Stimulated activated CD8-positive, alpha-beta memory T cell treated with anti-CD3 and anti-CD28 coated beads, Interleukin-12 subunit alpha, Interleukin-12 subunit beta, amount 100 ng/mL, for 4 hours (primary cell): Measurements from ENCODE around the gene R3HDML.

ENCODE experiments used
- DNase-seq: peaks from one replicate; pipeline ENCODE4 v3.0.0-alpha.2; 2020; ENCODE audit warnings: low read depth

The R3HDML gene

DNA sequence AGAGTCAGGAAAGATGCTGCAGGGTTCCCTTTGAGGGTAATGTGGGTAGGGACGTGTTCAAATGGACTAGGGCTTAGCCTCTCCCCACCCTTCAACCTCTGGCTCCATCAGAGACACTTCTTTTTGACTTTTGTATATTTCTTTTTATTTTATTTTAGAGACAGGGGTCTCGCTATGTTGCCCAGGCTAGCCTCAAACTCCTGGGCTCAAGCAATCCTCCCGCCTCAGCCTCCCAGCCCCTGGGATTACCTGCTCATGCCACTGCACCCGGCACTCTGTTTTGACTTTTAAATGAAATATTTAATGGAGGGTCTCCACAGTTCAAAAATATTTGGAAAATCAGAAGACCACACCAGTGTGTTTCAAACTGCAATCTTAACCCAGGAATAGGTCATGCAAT, 27.2 kb downstream of the R3HDML start:
- DNase-seq, result no peak

- no peak for DNase-seq
Observed at GRCh38 chr20:44364780-44365179, 27.9 kb downstream of the R3HDML start.

DNA sequence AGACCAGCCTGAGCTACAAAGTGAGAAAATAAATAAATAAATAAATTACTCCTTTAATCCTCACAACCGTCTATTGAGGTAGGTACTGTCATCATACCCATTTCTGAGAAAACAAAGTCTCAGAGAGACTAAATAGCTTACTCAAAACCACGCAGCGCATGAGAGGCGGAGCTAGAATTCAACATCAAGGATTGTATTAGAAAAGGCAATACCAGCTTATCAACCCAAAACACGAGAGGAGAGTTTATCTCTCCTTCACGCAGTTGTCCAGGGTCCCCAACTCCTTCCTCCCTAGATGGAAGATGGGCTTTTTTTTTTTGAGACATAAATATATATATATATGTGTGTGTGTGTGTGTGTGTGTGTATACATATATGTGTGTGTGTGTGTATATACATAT, 30.9 kb downstream of the R3HDML start:
- no peak for DNase-seq

- DNase-seq, result no peak
Observed at GRCh38 chr20:44370639-44371218, 33.9 kb downstream of the R3HDML start.

GRCh38 chr20:44382641-44383040, 45.8 kb downstream of the R3HDML start:
- no peak for DNase-seq

GRCh38 chr20:44384423-44385027, 47.7 kb downstream of the R3HDML start:
- DNase-seq, result peak; percentile 56

DNA sequence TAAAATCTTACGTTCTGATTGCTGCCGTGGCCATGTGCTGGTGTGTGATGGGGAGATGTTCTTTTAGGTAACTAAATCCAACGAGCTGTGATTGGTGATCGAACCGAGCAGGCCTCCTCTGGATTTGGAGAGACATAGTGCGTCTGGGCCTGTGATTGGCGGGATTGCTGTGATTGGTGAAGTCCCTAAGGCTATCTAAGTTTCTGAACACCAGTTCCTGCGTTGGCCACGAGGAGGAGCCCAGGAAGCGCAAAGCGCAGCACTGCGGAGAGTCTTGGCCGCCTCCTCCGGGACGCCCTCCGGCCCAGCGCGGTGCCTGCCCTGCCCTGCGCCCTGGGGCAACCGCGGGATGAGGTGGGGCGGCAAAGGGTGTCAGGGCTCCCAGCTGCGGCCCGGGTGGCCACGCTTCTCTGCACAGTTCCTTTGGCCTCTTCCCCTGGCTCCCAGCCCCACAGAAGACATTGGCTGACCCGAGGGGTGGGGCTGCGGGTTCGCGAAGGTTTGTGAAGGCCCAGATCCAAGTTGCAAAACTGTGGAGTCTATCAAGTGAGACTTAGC, 51.7 kb downstream of the R3HDML start:
- peak; percentile 35 for DNase-seq

DNA sequence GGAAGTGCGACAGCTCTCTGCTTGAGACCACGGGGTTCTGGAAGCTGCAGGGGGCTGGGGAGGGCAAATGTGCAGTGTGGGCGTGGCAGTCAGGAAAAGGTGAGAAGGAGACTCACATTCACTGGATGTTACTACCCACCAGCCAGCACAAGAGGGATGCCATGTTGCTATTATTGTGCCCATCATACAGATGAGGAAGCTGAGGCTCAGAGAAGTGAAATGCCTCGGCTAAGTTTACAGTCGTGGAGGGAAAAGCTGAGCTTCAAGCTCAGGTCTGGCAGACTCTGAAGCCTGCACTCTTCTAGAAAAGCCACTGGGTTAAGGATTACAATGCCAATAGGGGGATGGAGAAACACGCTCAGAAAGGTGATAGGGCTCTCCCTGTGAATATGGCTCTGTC, 53.0 kb downstream of the R3HDML start:
- no peak for DNase-seq

- DNase-seq, result no peak
Observed at GRCh38 chr20:44390280-44390679, 53.4 kb downstream of the R3HDML start.

GRCh38 chr20:44392088-44392775, 55.4 kb downstream of the R3HDML start:
- DNase-seq, result no peak

GRCh38 chr20:44392776-44393607, 56.1 kb downstream of the R3HDML start:
- DNase-seq, result no peak

DNA sequence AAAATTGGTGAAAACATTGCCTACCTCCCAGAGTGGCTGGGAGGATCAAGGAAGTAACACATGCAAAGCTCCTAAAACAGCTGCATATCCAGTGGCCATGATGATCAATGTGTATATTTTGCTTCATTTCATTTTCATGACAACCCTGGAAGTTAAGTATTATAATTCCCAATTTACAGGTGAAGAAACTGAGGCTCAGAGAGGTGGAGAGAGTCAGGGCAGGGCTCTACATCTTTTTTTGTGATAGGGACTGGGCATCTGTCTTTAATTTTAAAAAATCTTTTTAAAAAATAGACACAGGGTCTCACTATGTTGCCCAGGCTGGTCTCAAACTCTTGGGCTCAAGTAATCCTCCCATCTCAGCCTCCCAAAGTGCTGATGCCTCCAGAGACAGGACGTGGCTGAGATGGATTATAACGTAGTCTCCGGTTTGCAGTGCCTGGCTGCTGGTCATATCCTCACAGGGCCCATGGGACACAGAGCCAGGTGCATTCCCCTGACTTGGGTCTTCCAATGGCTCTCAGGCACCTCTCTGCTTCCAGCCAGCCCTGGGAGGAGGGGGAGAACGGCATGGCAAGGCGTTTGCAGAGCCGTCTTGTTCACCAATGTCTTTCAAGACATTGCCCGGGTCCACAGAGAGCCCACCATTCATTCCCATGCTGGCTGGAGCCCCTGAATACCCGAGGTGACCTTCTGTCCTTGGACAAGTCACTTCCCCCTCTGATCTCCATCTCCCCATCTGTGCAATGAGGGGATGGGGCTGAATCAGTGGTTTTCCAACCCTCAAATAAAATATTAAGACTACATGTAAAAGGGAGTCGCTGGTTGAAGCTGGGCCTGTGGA, 57.0 kb downstream of the R3HDML start:
- no peak for DNase-seq

- DNase-seq, result no peak
Observed at GRCh38 chr20:44394452-44394701, 57.5 kb downstream of the R3HDML start.

- no peak for DNase-seq
Observed at GRCh38 chr20:44394702-44395460, 58.0 kb downstream of the R3HDML start.

- no peak for DNase-seq
Observed at GRCh38 chr20:44395461-44396340, 58.9 kb downstream of the R3HDML start.

- DNase-seq, result no peak
Observed at GRCh38 chr20:44396369-44397130, 59.7 kb downstream of the R3HDML start.

GRCh38 chr20:44398335-44398734, 61.5 kb downstream of the R3HDML start:
- no peak for DNase-seq

DNA sequence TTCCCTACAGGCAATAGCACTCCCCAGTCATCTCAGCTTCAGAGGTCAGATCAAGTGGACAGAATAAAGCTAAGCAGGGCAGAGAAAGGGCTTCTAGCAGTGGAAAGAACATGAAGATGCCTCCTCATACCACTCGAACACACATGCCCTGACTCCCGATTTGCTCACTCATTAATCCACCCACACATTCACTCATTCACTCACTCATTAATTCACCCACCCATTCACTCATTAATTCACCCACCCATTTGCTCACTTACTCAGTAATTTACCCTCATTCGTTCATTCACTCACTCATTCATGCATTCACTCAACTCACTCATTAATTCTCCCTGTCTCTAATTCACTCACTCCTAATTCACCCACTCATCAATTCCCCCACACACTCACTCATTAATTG, 62.6 kb downstream of the R3HDML start:
- DNase-seq, result no peak

GRCh38 chr20:44400671-44400969, 63.8 kb downstream of the R3HDML start:
- DNase-seq, result no peak
